ENCODE data around the gene ABHD4.
"Not testable (repeated sequence)": the region's sequence is repeated elsewhere in the genome, so short reads cannot be mapped to it uniquely, and the experiment has no call there.

The ABHD4 gene

DNA sequence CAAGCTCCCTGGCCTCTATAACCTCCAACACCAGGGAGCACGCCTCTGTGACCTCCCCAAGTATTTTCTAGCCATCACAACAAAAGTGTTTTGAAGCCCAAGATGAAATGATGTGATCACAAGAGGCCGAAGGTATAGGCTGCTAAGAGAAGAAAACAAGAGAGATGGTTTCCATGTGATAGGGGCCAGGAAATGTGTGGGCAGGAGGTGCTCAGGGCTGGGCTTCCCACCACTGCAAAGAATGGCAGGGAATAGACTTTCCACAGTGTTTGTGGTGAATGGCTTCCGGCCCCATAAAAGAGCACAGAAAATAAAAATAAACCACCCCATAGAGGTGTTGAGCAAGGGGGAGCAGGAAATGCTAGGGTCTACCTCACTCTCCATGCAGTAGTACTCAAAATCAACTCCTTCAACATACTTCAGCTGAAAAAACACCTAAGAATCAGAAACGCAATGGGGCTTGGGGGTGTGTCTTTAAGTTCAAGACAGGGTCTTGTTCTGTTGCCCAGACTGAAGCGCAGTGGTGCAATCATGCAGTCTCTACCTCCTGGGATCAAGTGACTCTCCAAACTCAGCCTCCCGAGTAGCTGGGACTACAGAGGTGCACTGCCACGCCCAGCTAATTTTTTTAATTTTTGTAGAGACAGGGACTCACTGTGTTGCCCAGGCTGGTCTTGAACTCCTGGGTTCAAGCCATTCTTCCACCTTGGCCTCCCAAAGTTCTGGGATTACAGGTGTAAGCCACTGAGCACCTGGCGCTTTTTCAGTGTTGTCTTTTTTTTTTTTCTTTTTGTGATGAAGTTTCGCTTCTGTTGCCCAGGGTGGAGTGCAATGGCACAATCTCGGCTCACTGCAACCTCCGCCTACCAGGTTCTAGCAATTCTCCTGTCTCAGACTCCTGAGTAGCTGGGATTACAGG lies 36.2 kb upstream of the ABHD4 start:
- CTCF ChIA-PET: interaction anchor here (0.5 to 0.6 kb wide), 2 partner anchors 13 to 291 kb away, joined by 3 read pairs; no protein-coding TSS in a partner anchor
- TF ChIP-seq, protein P1, sequence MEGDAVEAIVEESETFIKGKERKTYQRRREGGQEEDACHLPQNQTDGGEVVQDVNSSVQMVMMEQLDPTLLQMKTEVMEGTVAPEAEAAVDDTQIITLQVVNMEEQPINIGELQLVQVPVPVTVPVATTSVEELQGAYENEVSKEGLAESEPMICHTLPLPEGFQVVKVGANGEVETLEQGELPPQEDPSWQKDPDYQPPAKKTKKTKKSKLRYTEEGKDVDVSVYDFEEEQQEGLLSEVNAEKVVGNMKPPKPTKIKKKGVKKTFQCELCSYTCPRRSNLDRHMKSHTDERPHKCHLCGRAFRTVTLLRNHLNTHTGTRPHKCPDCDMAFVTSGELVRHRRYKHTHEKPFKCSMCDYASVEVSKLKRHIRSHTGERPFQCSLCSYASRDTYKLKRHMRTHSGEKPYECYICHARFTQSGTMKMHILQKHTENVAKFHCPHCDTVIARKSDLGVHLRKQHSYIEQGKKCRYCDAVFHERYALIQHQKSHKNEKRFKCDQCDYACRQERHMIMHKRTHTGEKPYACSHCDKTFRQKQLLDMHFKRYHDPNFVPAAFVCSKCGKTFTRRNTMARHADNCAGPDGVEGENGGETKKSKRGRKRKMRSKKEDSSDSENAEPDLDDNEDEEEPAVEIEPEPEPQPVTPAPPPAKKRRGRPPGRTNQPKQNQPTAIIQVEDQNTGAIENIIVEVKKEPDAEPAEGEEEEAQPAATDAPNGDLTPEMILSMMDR (conservative IDR thresholded peaks at IDR 0.05; ENCODE audit: low read depth): no peak
- no peak for DNase-seq (ENCODE audit: low spot score)
- POLR2A ChIA-PET (ENCODE audit: low non-redundant PET): no interaction called here
- no peak overlapping the region for H3K27ac ChIP-seq

DNA sequence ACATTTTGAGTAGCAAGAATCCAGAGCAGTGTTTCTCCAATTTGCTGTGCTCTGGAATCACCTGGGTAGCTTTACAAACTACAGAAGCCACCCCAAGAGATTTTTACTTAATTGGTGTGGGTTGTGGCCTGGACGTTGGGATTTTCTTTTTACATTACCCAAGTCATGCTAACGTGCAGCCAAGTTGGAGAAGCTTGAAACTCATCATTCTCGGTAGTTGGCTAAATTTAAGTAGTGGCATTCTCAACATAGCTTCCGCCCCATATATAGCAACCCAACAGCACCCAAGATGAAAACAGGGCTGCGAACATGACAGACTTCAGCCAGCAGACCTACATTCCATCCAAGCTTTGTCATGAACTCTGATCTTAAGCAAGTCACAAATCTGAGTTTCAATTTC lies 34.1 kb upstream of the ABHD4 start:
- no peak overlapping the region for H3K27ac ChIP-seq
- ChIA-PET CTCF (interaction anchor here (0.6 to 0.8 kb wide), 3 partner anchors 83 to 545 kb away, joined by 3 to 4 read pairs (median 3); no protein-coding TSS in a partner anchor), POLR2A (ENCODE audit: low non-redundant PET) (no interaction called here)
- no peak for DNase-seq (ENCODE audit: low spot score)
- TF ChIP-seq, protein P1 (conservative IDR thresholded peaks at IDR 0.05; ENCODE audit: low read depth): no peak

DNA sequence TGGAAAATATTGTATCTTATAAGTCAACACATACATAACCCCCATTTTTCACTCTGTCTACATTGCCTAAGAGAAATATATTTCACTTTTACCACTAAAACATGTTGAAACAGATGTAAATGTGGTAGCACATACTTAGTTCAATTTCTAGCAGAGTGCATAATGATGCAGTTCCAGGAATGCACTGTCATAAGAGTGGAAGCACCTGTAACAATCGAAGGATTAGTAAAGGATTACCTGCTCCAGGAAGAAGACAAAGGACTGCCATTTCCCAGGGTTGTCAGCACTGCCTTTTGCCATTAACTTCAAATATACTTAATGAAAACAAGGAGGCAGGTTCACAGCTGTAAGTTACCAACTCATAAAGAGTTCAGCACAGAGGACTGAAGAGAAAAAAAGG lies 33.6 kb upstream of the ABHD4 start:
- DNase-seq (ENCODE audit: low spot score): no peak
- POLR2A ChIA-PET (ENCODE audit: low non-redundant PET): no interaction called here
- no peak overlapping the region for H3K27ac ChIP-seq
- CTCF ChIA-PET: interaction anchor here (0.6 to 0.8 kb wide), 3 partner anchors 36 to 544 kb away, joined by 3 read pairs; no protein-coding TSS in a partner anchor
- TF ChIP-seq, protein P1 (conservative IDR thresholded peaks at IDR 0.05; ENCODE audit: low read depth): no peak

DNA sequence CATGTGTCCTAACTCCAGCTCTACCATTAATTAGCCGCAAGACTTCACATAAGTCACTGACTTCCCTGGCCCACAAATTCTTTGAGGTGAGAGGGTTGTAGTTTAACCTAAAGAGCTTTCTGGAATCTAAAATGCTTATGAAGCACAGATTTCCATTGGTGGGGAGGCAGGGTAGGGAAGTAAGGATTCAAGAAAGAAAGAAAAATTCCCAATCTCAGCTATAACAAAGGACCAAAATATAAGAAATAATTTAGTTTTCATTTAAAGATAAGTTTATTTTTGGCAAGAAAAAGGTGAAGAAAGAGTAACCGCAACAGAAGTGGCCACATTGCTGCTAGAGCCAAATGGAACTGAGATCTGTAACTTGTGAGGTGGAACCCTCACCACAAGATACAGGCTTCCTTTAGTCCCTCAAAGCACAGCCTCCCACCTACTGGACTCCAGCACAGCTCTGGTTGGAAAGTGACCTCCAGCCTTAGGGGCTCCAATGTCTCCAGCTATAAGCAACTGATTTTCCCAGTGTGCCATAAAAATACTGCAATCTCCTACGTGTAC lies 32.6 kb upstream of the ABHD4 start:
- DNase-seq (ENCODE audit: low spot score): no peak
- CTCF ChIA-PET: interaction anchor here (0.5 to 0.7 kb wide), 4 partner anchors 9 to 198 kb away, joined by 3 read pairs; no protein-coding TSS in a partner anchor
- POLR2A ChIA-PET (ENCODE audit: low non-redundant PET): no interaction called here
- no peak overlapping the region for H3K27ac ChIP-seq
- TF ChIP-seq, protein P1 (conservative IDR thresholded peaks at IDR 0.05; ENCODE audit: low read depth): no peak

DNA sequence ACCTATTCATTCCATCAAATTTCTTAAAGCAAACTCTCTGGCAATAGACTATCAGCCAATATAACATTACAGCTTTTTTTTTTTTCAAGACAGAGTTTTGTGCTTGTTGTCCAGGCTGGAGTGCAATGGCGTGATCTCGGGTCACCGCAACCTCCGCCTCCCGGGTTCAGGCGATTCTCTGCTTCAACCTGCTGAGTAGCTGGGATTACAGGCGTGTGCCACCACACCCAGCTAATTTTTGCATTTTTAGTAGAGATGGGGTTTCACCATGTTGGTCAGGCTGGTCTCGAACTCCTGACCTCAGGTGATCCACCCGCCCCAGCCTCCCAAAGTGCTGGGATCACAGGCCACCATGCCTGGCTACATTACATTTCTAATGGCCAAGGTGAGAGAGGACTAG lies 31.8 kb upstream of the ABHD4 start:
- POLR2A ChIA-PET (ENCODE audit: low non-redundant PET); DNase-seq (ENCODE audit: low spot score); H3K27ac ChIP-seq: not testable (repeated sequence)
- CTCF ChIA-PET: interaction anchor here (0.7 kb wide), 1 partner anchor 117 kb away, joined by 3 read pairs; no protein-coding TSS in a partner anchor

DNA sequence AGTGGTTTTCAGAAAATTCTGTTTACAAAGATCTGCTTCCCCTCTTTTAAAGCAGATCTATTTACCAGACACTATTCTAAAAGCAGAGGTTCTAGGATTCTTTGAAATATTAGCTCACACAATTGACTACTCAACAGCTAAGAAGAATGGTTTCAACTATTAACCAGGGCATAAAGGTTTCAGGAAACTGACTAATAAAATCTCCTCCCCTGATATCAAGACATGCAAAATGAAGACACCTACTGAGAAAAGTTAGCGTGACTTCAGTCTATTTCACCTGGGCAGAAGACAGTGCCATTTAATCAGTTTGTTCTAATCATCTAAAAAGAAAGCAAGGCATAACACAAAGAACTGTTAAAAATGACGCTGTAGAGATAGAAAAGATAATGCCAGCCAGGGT lies 31.3 kb upstream of the ABHD4 start:
- TF ChIP-seq, protein P1 (conservative IDR thresholded peaks at IDR 0.05; ENCODE audit: low read depth): no peak
- ChIA-PET CTCF (no interaction called here), POLR2A (ENCODE audit: low non-redundant PET) (no interaction called here)
- no peak overlapping the region for H3K27ac ChIP-seq
- no peak for DNase-seq (ENCODE audit: low spot score)

DNA sequence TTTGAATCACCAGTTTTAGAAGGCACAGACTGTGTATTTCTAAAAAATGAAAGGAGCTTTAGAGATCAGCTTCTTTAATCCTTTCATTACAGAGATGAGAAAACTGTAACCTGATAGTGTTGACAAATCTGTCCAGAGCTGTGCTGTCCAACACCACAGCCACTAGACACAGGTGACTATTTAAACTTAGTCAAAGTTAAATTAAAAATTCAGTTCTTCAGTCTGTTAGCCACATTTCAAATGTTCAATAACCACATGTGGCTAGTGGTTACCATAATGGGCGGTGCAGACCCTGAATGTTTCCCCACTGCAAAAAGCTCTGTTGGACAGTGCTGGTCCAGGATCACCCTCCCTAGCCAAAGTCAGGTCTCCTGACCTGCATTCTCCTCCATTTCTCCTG lies 30.7 kb upstream of the ABHD4 start:
- POLR2A ChIA-PET (ENCODE audit: low non-redundant PET): no interaction called here
- TF ChIP-seq, protein P1 (conservative IDR thresholded peaks at IDR 0.05; ENCODE audit: low read depth): no peak
- DNase-seq (ENCODE audit: low spot score): no peak
- H3K27ac ChIP-seq: no peak overlapping the region
- CTCF ChIA-PET: no interaction called here

Measured in RWPE1 (cell line).